ENCODE results near the gene MNX1. TPM values are rescaled to one million over a fixed set of nuclear protein-coding genes. Genes with fewer than 3 reads are reported as not detected.

The MNX1 gene
- polyA plus RNA-seq, 1 donor from 2014 or later: not detected

DNA sequence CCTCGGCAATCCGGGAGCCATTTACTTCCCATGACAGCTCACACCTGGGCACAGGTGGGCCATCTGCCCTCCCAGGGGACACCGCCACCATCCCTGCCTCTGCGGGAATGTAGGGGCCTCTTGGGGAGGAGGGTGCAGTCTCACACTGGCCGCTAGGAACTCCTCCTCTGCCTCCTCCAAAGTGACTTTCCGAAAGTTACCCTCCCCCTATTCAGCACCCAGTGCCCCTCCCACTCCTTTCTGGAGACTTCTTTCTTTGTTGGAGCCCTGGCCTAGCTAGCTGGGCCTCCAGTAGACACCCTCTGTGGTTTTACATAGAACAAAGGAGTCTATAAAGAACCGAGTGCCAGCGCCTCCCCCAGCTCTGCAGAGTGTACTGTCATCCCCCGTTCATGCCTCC lies 45.8 kb upstream of the MNX1 start:
- Histone ChIP-seq H3K36me3 (ENCODE audit: insufficient read depth, low read length) (no peaks in the 10 kb centered on the region), H3K27ac (ENCODE audit: low read length) (no peak overlapping the region), H3F3A (ENCODE audit: insufficient read depth, low read length, poor library complexity, severe bottlenecking) (no peaks in the 10 kb centered on the region), H3K9ac (ENCODE audit: low read length) (no peak overlapping the region), H2AFZ (ENCODE audit: low read depth, low read length) (no peak overlapping the region), H3K9me2 (ENCODE audit: insufficient read depth, low read length) (no peaks in the 10 kb centered on the region), H4K20me1 (ENCODE audit: insufficient read depth) (no peaks in the 10 kb centered on the region), H3K27me3 (ENCODE audit: insufficient read depth, low read depth, low read length) (no peaks in the 10 kb centered on the region), H3K4me3 (ENCODE audit: low read length) (no peak overlapping the region), H3K9me3 (ENCODE audit: low read length) (no peaks in the 10 kb centered on the region), H3K4me2 (ENCODE audit: low read length) (no peak overlapping the region), H3K79me2 (replicated peaks; ENCODE audit: insufficient read depth, low read length) (no peaks in the 10 kb centered on the region)
- TF ChIP-seq SMC3 (conservative IDR thresholded peaks at IDR 0.05; ENCODE audit: poor library complexity): no peak
- TF ChIP-seq, protein P1, sequence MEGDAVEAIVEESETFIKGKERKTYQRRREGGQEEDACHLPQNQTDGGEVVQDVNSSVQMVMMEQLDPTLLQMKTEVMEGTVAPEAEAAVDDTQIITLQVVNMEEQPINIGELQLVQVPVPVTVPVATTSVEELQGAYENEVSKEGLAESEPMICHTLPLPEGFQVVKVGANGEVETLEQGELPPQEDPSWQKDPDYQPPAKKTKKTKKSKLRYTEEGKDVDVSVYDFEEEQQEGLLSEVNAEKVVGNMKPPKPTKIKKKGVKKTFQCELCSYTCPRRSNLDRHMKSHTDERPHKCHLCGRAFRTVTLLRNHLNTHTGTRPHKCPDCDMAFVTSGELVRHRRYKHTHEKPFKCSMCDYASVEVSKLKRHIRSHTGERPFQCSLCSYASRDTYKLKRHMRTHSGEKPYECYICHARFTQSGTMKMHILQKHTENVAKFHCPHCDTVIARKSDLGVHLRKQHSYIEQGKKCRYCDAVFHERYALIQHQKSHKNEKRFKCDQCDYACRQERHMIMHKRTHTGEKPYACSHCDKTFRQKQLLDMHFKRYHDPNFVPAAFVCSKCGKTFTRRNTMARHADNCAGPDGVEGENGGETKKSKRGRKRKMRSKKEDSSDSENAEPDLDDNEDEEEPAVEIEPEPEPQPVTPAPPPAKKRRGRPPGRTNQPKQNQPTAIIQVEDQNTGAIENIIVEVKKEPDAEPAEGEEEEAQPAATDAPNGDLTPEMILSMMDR (IDR thresholded peaks at IDR 0.05; ENCODE audit: poor library complexity, severe bottlenecking): no peak
- TF ChIP-seq RAD21 (conservative IDR thresholded peaks at IDR 0.05): no peak
- no peak for TF ChIP-seq POLR2AphosphoS5 (IDR thresholded peaks at IDR 0.05)
- TF ChIP-seq EP300 (conservative IDR thresholded peaks at IDR 0.05; ENCODE audit: poor library complexity, severe bottlenecking): no peak
- no peak for TF ChIP-seq EZH2 (IDR thresholded peaks at IDR 0.05; ENCODE audit: borderline replicate concordance, insufficient read depth, low read length, poor library complexity, severe bottlenecking)
- TF ChIP-seq, protein P2, sequence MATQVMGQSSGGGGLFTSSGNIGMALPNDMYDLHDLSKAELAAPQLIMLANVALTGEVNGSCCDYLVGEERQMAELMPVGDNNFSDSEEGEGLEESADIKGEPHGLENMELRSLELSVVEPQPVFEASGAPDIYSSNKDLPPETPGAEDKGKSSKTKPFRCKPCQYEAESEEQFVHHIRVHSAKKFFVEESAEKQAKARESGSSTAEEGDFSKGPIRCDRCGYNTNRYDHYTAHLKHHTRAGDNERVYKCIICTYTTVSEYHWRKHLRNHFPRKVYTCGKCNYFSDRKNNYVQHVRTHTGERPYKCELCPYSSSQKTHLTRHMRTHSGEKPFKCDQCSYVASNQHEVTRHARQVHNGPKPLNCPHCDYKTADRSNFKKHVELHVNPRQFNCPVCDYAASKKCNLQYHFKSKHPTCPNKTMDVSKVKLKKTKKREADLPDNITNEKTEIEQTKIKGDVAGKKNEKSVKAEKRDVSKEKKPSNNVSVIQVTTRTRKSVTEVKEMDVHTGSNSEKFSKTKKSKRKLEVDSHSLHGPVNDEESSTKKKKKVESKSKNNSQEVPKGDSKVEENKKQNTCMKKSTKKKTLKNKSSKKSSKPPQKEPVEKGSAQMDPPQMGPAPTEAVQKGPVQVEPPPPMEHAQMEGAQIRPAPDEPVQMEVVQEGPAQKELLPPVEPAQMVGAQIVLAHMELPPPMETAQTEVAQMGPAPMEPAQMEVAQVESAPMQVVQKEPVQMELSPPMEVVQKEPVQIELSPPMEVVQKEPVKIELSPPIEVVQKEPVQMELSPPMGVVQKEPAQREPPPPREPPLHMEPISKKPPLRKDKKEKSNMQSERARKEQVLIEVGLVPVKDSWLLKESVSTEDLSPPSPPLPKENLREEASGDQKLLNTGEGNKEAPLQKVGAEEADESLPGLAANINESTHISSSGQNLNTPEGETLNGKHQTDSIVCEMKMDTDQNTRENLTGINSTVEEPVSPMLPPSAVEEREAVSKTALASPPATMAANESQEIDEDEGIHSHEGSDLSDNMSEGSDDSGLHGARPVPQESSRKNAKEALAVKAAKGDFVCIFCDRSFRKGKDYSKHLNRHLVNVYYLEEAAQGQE (IDR thresholded peaks at IDR 0.05; ENCODE audit: borderline replicate concordance): no peak
- TF ChIP-seq TAF1 (IDR thresholded peaks at IDR 0.05; ENCODE audit: low read depth): no peak
- TF ChIP-seq MXI1 (conservative IDR thresholded peaks at IDR 0.05; ENCODE audit: poor library complexity, severe bottlenecking): no peak

DNA sequence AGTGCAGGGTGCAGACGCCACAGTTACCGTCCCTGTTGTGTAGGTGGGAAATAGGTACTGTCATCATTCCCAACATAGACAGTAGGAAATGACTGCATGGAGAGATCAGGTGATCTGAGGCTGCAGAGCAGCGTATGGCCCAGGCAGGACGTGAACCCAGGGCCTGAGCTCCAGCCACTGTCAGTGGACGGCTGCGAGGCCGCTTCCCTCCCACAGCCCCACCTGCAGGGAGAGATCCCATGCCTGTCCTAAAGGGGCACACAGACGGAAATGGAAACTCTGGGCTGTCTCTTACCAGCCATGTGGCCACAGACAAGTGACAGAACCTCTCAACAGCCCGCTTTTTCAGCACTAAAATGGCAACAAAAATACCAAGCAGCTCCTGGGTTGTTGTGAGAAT lies 44.5 kb upstream of the MNX1 start:
- H3F3A ChIP-seq (ENCODE audit: insufficient read depth, low read length, poor library complexity, severe bottlenecking): no peaks in the 10 kb centered on the region
- no peaks in the 10 kb centered on the region for H4K20me1 ChIP-seq (ENCODE audit: insufficient read depth)
- no peaks in the 10 kb centered on the region for H3K27me3 ChIP-seq (ENCODE audit: insufficient read depth, low read depth, low read length)
- no peak overlapping the region for H2AFZ ChIP-seq (ENCODE audit: low read depth, low read length)
- no peak overlapping the region for H3K4me2 ChIP-seq (ENCODE audit: low read length)
- no peak overlapping the region for H3K9ac ChIP-seq (ENCODE audit: low read length)
- H3K9me3 ChIP-seq (ENCODE audit: low read length): no peaks in the 10 kb centered on the region
- TF ChIP-seq, protein P2 (IDR thresholded peaks at IDR 0.05; ENCODE audit: borderline replicate concordance): no peak
- TF ChIP-seq, protein P1 (IDR thresholded peaks at IDR 0.05; ENCODE audit: poor library complexity, severe bottlenecking): no peak
- TF ChIP-seq RAD21 (conservative IDR thresholded peaks at IDR 0.05) (no peak), EP300 (conservative IDR thresholded peaks at IDR 0.05; ENCODE audit: poor library complexity, severe bottlenecking) (no peak), SMC3 (conservative IDR thresholded peaks at IDR 0.05; ENCODE audit: poor library complexity) (no peak), POLR2AphosphoS5 (IDR thresholded peaks at IDR 0.05) (no peak), MXI1 (conservative IDR thresholded peaks at IDR 0.05; ENCODE audit: poor library complexity, severe bottlenecking) (no peak), EZH2 (IDR thresholded peaks at IDR 0.05; ENCODE audit: borderline replicate concordance, insufficient read depth, low read length, poor library complexity, severe bottlenecking) (no peak), TAF1 (IDR thresholded peaks at IDR 0.05; ENCODE audit: low read depth) (no peak)
- H3K27ac ChIP-seq (ENCODE audit: low read length): no peak overlapping the region
- no peaks in the 10 kb centered on the region for H3K9me2 ChIP-seq (ENCODE audit: insufficient read depth, low read length)
- no peaks in the 10 kb centered on the region for H3K36me3 ChIP-seq (ENCODE audit: insufficient read depth, low read length)
- no peak overlapping the region for H3K4me3 ChIP-seq (ENCODE audit: low read length)
- no peaks in the 10 kb centered on the region for H3K79me2 ChIP-seq (replicated peaks; ENCODE audit: insufficient read depth, low read length)

Data from neural cell (in vitro differentiated cells).